ENCODE results near the gene OTX1. TPM values are rescaled to one million over a fixed set of nuclear protein-coding genes. Genes with fewer than 3 reads are reported as not detected.

Gene OTX1
- total RNA-seq, 1 donor from 2014 or later: not detected

DNA sequence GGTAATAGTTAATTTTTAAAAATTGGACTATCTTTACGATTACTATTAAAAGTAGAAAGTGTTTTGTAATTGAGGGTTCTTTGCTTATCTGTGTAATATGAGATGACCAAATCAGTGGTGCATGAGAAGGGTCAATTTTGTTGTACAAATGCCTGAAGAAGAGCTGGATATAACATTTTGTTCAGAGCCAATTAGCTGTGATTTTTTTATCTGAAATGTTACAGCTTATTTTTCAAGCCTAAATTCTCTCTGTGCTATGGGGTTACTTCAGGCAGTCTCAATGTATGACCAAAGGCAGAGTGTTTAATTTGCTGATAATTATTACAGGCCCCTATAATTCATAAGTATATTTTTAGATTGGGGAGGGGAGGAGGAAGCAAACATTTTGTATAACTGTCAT, 41.8 kb downstream of the OTX1 start:
- H3K27ac Mint-ChIP-seq: no peak overlapping the region
- H3K4me1 Mint-ChIP-seq: no peaks in the 10 kb centered on the region
- no peaks in the 10 kb centered on the region for H3K36me3 Mint-ChIP-seq (ENCODE audit: low read depth)
- DNase-seq: no peak
- intact Hi-C loops (cut with micrococcal nuclease): no loop called here
- no peaks in the 10 kb centered on the region for H3K27me3 Mint-ChIP-seq
- H3K4me3 Mint-ChIP-seq: no peak overlapping the region
- no peaks in the 10 kb centered on the region for H3K9me3 Mint-ChIP-seq

DNA sequence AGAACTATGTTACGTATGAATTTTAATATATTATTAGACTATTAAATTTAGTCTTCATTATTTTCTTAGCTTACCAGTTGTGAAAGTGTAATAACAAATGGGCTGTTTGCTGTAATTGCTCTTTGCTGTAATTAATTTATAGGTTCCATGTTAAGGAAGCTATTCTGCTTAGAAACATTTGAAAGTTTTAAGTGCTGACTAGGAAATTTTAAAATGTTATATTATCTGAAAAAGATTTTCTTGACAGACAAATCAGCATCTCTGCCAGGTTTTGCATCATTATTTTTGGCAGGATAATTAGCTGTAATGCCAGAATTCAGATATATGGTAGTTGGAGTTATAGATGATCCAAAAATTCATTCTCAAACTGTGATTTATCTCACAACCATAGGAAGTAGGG, 42.2 kb downstream of the OTX1 start:
- no peak overlapping the region for H3K27ac Mint-ChIP-seq
- DNase-seq: no peak
- H3K4me1 Mint-ChIP-seq: no peaks in the 10 kb centered on the region
- no peak overlapping the region for H3K4me3 Mint-ChIP-seq
- intact Hi-C loops (cut with micrococcal nuclease): no loop called here
- H3K27me3 Mint-ChIP-seq: no peaks in the 10 kb centered on the region
- H3K36me3 Mint-ChIP-seq (ENCODE audit: low read depth): no peaks in the 10 kb centered on the region
- no peaks in the 10 kb centered on the region for H3K9me3 Mint-ChIP-seq

DNA sequence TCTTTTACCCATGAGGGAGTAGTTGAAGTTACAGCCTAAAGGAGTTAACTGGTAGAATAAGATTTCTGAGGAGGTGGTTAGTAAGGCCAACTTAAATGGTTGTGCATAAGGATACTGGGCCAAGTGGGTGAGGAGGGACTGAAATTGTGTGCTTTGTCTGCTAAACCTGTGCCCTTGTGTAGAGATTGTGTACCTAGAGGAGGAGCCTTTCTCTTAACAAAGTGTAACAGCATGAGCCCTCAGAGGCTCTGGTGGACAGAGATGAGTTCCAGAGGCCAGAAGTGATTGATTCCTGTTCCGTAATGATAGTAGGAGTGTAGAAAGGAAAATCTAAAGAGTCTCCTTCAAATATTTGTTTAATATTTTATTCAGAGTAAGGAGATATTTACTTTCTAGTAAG, 42.9 kb downstream of the OTX1 start:
- Mint-ChIP-seq H3K9me3 (no peaks in the 10 kb centered on the region), H3K36me3 (ENCODE audit: low read depth) (no peaks in the 10 kb centered on the region), H3K27me3 (no peaks in the 10 kb centered on the region), H3K27ac (no peak overlapping the region), H3K4me3 (no peak overlapping the region), H3K4me1 (no peaks in the 10 kb centered on the region)
- intact Hi-C loops (cut with micrococcal nuclease): no loop called here
- DNase-seq: no peak

DNA sequence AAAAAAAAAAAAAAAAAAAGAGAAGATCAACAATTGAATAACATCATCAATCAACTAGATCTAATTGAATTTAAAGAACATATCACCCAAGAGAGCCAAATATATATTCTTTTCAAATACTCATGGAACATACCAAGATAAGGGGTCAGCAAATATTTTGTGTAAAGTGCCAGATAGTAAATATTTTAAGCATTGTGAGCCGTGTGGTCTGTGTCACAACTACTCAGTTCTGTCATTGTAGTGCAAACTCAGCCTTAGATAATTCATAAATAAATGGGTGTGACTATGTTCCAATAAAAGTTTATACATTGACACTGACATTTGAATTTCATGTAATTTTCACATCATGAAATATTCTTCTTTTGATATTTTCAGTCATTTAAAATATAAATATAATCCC, 45.9 kb downstream of the OTX1 start:
- DNase-seq: no peak
- intact Hi-C loops (cut with micrococcal nuclease): no loop called here
- Mint-ChIP-seq H3K27me3 (no peaks in the 10 kb centered on the region), H3K36me3 (ENCODE audit: low read depth) (no peaks in the 10 kb centered on the region), H3K27ac (no peak overlapping the region), H3K9me3 (no peaks in the 10 kb centered on the region), H3K4me3 (no peak overlapping the region), H3K4me1 (no peaks in the 10 kb centered on the region)

DNA sequence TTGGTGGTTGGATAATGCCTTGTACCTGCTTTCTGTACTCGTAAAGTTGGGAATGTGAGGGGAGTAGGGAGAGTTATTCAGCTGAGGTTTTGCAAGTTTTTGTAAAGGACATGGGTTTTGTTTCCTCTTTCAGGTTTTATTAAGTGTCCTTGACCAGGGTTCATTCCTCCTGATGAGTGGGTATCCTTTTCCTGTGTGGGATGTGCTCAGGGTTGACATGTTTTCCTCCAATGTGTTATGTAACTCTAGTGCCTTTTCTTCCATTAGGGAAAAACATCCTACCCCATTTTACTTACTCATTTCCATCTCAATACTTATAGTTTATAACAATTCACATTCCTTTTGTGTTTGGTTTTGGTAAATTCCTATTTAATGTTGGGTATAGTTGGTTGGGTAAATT, 48.4 kb downstream of the OTX1 start:
- Mint-ChIP-seq H3K36me3 (ENCODE audit: low read depth) (no peaks in the 10 kb centered on the region), H3K4me3 (no peak overlapping the region), H3K27ac (no peak overlapping the region), H3K4me1 (no peaks in the 10 kb centered on the region), H3K9me3 (peaks cover 5% of the 10 kb centered on the region), H3K27me3 (no peaks in the 10 kb centered on the region)
- DNase-seq: no peak
- intact Hi-C loops (cut with micrococcal nuclease): no loop called here

DNA sequence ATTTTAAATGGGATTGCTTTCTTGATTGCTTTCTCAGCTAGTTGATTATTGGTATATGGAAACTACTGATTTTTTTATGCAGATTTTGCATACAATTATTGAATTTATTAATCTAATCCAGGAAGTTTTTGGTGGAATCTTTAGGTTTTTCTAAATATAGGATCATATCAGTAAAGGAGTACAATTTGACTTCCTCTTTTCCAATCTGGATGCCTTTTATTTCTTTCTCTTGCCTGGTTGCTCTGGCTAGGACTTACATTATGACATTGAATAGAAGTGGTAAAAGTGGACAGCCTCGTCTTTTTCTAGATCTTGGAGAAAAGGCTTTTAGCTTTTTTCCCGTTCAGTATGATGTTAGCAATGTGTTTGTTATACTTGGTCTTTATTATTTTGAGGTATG, 51.3 kb downstream of the OTX1 start:
- no peaks in the 10 kb centered on the region for H3K4me1 Mint-ChIP-seq
- H3K4me3 Mint-ChIP-seq: no peak overlapping the region
- H3K9me3 Mint-ChIP-seq: peaks cover 20% of the 10 kb centered on the region
- no peak overlapping the region for H3K27ac Mint-ChIP-seq
- no peaks in the 10 kb centered on the region for H3K27me3 Mint-ChIP-seq
- no peak for DNase-seq
- no peaks in the 10 kb centered on the region for H3K36me3 Mint-ChIP-seq (ENCODE audit: low read depth)
- intact Hi-C loops (cut with micrococcal nuclease): no loop called here

DNA sequence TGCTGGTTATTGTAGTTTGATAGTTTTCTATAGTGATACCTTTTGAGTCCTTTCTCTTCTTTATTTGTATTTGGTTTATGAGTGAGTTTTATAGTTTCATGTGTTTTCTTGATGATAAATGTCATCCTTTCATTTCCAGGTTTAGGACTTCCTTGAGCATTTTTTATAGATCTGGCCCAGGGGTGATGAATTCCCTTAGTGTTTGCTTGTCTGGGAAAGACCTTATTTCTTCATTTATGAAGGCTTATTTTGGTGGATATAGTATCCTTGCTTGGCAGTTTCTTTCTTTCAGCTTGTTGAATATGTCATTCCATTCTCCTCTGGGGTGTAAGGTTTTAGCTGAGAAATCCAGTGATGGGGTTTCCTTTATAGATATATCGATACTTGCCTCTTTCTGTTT, 53.9 kb downstream of the OTX1 start:
- Mint-ChIP-seq H3K4me1 (no peaks in the 10 kb centered on the region), H3K4me3 (no peak overlapping the region), H3K9me3 (peaks cover 22% of the 10 kb centered on the region), H3K27me3 (no peaks in the 10 kb centered on the region), H3K27ac (no peak overlapping the region), H3K36me3 (ENCODE audit: low read depth) (no peaks in the 10 kb centered on the region)
- no peak for DNase-seq
- intact Hi-C loops (cut with micrococcal nuclease): no loop called here
